ENCODE results near the gene IQUB. TPM values are rescaled to one million over a fixed set of nuclear protein-coding genes. Genes with fewer than 3 reads are reported as not detected.

Gene IQUB
- total RNA-seq, 1 experiment from 2014 or later: 0.77 TPM

DNA sequence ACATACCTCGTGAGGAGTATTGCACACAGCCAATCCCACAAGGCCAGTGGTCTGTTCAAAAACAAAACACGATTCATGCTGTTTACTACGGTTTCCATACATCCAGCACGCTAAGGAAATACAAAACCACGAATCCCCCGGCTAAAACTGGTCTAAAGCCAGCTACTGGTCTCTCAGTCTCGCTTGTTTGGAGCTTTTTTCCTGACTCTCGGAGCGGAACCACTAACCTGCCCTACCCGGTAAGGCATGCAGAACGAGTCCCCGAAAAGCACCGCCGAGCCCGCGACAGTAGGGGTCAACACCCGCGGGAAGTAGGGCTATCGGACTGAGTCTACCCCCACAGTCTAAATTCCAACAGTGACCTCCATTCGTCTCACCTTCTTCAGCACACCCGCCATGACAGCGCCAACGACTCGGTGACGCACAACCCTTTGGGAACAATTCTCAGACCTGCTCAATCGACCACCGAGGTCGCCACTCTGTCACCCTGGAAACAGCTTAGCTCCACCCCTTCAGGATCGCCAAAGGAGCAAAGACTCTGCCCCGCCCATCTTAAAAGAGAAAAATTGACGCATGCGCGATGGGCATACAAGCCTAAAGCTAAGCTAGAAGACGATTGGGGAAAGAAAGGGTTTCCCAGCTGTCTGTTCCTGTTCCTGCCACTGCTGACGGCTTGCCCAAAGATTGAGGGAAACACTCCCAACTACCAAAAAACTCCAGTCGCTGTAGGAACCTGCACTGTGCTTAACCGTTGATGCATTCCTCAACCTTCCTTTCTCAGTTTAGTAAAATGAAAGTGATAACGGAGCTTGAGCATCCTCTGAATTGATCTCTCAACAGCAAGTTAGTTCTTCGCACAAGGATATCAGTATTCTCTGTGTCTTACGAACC, 23.2 kb upstream of the IQUB start, which contains the start of gene NDUFA5 (continued):
- TF ChIP-seq, protein P1, sequence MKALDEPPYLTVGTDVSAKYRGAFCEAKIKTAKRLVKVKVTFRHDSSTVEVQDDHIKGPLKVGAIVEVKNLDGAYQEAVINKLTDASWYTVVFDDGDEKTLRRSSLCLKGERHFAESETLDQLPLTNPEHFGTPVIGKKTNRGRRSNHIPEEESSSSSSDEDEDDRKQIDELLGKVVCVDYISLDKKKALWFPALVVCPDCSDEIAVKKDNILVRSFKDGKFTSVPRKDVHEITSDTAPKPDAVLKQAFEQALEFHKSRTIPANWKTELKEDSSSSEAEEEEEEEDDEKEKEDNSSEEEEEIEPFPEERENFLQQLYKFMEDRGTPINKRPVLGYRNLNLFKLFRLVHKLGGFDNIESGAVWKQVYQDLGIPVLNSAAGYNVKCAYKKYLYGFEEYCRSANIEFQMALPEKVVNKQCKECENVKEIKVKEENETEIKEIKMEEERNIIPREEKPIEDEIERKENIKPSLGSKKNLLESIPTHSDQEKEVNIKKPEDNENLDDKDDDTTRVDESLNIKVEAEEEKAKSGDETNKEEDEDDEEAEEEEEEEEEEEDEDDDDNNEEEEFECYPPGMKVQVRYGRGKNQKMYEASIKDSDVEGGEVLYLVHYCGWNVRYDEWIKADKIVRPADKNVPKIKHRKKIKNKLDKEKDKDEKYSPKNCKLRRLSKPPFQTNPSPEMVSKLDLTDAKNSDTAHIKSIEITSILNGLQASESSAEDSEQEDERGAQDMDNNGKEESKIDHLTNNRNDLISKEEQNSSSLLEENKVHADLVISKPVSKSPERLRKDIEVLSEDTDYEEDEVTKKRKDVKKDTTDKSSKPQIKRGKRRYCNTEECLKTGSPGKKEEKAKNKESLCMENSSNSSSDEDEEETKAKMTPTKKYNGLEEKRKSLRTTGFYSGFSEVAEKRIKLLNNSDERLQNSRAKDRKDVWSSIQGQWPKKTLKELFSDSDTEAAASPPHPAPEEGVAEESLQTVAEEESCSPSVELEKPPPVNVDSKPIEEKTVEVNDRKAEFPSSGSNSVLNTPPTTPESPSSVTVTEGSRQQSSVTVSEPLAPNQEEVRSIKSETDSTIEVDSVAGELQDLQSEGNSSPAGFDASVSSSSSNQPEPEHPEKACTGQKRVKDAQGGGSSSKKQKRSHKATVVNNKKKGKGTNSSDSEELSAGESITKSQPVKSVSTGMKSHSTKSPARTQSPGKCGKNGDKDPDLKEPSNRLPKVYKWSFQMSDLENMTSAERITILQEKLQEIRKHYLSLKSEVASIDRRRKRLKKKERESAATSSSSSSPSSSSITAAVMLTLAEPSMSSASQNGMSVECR (CRISPR knock-in tag; IDR thresholded peaks at IDR 0.05; ENCODE audit: borderline replicate concordance): peak; percentile 68; the same call in 1 of the 2 replicates
- TF ChIP-seq ZNF263 (CRISPR knock-in tag; IDR thresholded peaks at IDR 0.05; ENCODE audit: low read depth) (no peak), ETV6 (CRISPR knock-in tag; IDR thresholded peaks at IDR 0.05) (no peak), CREM (CRISPR knock-in tag; IDR thresholded peaks at IDR 0.05) (peak; percentile 80; the same call in 1 of the 2 replicates), FOXP1 (CRISPR knock-in tag; IDR thresholded peaks at IDR 0.05; ENCODE audit: borderline replicate concordance) (0 out of 2 replicates have a peak, but pooled peaks have one; percentile 42), MXD4 (CRISPR knock-in tag; IDR thresholded peaks at IDR 0.05; ENCODE audit: borderline replicate concordance) (no peak)
- TF ChIP-seq, protein P2, sequence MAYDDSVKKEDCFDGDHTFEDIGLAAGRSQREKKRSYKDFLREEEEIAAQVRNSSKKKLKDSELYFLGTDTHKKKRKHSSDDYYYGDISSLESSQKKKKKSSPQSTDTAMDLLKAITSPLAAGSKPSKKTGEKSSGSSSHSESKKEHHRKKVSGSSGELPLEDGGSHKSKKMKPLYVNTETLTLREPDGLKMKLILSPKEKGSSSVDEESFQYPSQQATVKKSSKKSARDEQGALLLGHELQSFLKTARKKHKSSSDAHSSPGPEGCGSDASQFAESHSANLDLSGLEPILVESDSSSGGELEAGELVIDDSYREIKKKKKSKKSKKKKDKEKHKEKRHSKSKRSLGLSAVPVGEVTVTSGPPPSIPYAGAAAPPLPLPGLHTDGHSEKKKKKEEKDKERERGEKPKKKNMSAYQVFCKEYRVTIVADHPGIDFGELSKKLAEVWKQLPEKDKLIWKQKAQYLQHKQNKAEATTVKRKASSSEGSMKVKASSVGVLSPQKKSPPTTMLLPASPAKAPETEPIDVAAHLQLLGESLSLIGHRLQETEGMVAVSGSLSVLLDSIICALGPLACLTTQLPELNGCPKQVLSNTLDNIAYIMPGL (CRISPR knock-in tag; IDR thresholded peaks at IDR 0.05): 0 out of 2 replicates have a peak, but pooled peaks have one; percentile 34

DNA sequence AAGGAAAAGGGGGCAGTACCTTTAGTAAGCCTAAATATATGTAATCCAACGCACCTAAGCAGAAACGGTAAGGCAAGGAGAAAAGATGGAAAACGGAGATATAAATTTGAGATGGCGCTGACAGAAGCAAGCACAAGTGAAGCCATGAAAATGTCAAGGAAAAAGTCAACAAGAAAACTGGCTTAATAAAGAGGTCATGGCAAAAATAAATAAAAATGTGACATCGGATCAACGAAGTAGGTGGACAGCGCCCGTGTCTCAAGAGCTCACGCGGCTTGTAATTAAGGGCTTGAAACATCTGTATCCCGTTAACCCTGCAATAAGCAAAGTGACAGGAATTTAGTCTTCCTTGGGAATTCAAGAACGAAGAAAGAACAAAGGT, 22.6 kb upstream of the IQUB start:
- ChIA-PET POLR2A (interaction anchor here (0.6 to 1.0 kb wide), 3 partner anchors 13 to 191 kb away, joined by 3 read pairs; no protein-coding TSS in a partner anchor), CTCF (interaction anchor here (1.2 to 1.9 kb wide), 4 partner anchors 20 to 63 kb away, joined by 3 to 17 read pairs (median 6); no protein-coding TSS in a partner anchor)
- H3K9me3 Mint-ChIP-seq: peaks cover 4% of the 10 kb centered on the region; the same call in 1 of the 2 replicates
- H3K4me1 Mint-ChIP-seq: no peaks in the 10 kb centered on the region; the same call in 1 of the 2 replicates
- no peak for DNase-seq (ENCODE audit: low spot score)
- H3K27ac Mint-ChIP-seq: no peak overlapping the region
- H3K27me3 Mint-ChIP-seq (ENCODE audit: low read depth): no peaks in the 10 kb centered on the region
- H3K4me3 Mint-ChIP-seq: no peak overlapping the region
- peaks cover 13% of the 10 kb centered on the region for H3K36me3 Mint-ChIP-seq
- no peak for ATAC-seq
- TF ChIP-seq ZNF671 (CRISPR knock-in tag; IDR thresholded peaks at IDR 0.05) (no peak), SP1 (CRISPR knock-in tag; conservative IDR thresholded peaks at IDR 0.05) (no peak), SMAD3 (CRISPR knock-in tag; IDR thresholded peaks at IDR 0.05; ENCODE audit: borderline replicate concordance) (no peak), RELA (CRISPR knock-in tag; IDR thresholded peaks at IDR 0.05; ENCODE audit: borderline replicate concordance) (no peak), MYBL2 (CRISPR knock-in tag; IDR thresholded peaks at IDR 0.05) (no peak), CREB1 (CRISPR knock-in tag; IDR thresholded peaks at IDR 0.05) (no peak), ZBTB21 (CRISPR knock-in tag; IDR thresholded peaks at IDR 0.05; ENCODE audit: borderline replicate concordance) (no peak), TEAD1 (CRISPR knock-in tag; IDR thresholded peaks at IDR 0.05) (no peak), ZNF317 (CRISPR knock-in tag; IDR thresholded peaks at IDR 0.05; ENCODE audit: borderline replicate concordance, low read depth) (no peak), NR1H2 (CRISPR knock-in tag; IDR thresholded peaks at IDR 0.05) (no peak), ETV6 (CRISPR knock-in tag; IDR thresholded peaks at IDR 0.05) (no peak), ZNF219 (CRISPR knock-in tag; IDR thresholded peaks at IDR 0.05; ENCODE audit: borderline replicate concordance) (no peak)
- TF ChIP-seq, protein P2 (CRISPR knock-in tag; IDR thresholded peaks at IDR 0.05): no peak
- TF ChIP-seq, protein P3, sequence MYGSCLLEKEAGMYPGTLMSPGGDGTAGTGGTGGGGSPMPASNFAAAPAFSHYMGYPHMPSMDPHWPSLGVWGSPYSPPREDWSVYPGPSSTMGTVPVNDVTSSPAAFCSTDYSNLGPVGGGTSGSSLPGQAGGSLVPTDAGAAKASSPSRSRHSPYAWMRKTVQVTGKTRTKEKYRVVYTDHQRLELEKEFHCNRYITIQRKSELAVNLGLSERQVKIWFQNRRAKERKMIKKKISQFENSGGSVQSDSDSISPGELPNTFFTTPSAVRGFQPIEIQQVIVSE (CRISPR knock-in tag; IDR thresholded peaks at IDR 0.05; ENCODE audit: borderline replicate concordance): no peak
- TF ChIP-seq, protein P4, sequence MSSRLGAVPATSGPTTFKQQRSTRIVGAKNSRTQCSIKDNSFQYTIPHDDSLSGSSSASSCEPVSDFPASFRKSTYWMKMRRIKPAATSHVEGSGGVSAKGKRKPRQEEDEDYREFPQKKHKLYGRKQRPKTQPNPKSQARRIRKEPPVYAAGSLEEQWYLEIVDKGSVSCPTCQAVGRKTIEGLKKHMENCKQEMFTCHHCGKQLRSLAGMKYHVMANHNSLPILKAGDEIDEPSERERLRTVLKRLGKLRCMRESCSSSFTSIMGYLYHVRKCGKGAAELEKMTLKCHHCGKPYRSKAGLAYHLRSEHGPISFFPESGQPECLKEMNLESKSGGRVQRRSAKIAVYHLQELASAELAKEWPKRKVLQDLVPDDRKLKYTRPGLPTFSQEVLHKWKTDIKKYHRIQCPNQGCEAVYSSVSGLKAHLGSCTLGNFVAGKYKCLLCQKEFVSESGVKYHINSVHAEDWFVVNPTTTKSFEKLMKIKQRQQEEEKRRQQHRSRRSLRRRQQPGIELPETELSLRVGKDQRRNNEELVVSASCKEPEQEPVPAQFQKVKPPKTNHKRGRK (CRISPR knock-in tag; IDR thresholded peaks at IDR 0.05; ENCODE audit: borderline replicate concordance): no peak
- TF ChIP-seq, protein P5, sequence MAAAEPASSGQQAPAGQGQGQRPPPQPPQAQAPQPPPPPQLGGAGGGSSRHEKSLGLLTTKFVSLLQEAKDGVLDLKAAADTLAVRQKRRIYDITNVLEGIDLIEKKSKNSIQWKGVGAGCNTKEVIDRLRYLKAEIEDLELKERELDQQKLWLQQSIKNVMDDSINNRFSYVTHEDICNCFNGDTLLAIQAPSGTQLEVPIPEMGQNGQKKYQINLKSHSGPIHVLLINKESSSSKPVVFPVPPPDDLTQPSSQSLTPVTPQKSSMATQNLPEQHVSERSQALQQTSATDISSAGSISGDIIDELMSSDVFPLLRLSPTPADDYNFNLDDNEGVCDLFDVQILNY (CRISPR knock-in tag; IDR thresholded peaks at IDR 0.05): no peak
- TF ChIP-seq, protein P6, sequence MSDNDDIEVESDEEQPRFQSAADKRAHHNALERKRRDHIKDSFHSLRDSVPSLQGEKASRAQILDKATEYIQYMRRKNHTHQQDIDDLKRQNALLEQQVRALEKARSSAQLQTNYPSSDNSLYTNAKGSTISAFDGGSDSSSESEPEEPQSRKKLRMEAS (CRISPR knock-in tag; IDR thresholded peaks at IDR 0.05): no peak
